Measurements from ENCODE around the gene DUSP2. TPM values are rescaled to one million over a fixed set of nuclear protein-coding genes. Genes with fewer than 3 reads are reported as not detected.

DUSP2 gene
- total RNA-seq, 2 experiments from 2014 or later = 311 to 313 TPM

DNA sequence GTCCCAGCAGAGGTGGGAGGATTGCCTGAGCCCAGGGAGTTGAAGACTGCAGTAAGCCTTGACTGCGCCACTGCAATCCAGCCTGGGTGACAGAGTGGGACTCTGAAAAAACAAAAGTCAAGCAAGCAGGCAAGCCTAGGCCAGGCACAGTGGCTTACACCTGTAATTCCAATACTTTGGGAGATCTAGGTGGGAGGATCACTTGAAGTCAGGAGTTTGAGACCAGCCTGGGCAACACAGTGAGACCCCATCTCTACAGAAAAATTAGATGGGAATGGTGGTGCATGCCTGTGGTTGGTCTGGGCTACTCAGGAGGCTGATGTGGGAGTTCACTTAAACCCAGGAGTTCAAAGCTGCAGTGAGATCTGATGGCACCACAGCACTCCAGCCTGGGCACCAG, 34.8 kb upstream of the DUSP2 start:
- ATAC-seq (no peak), DNase-seq (no peak)
- ChIA-PET POLR2A (interaction anchor here (1.0 to 3.3 kb wide), 4 partner anchors 11 to 41 kb away, joined by 5 to 17 read pairs (median 6); partner anchors contain the start of gene ASTL), CTCF (interaction anchor here (0.9 to 2.0 kb wide), 8 partner anchors 23 to 187 kb away, joined by 3 to 14 read pairs (median 5); partner anchors contain the start of gene ADRA2B)
- peaks cover 12% of the 10 kb centered on the region for H3K4me1 Mint-ChIP-seq (ENCODE audit: low read depth)
- no peaks in the 10 kb centered on the region for H3K27me3 Mint-ChIP-seq
- no peak overlapping the region for H3K4me3 Mint-ChIP-seq
- no peak overlapping the region for H3K27ac Mint-ChIP-seq
- intact Hi-C loops (cut with micrococcal nuclease) = no loop called here
- TF ChIP-seq, protein P1, sequence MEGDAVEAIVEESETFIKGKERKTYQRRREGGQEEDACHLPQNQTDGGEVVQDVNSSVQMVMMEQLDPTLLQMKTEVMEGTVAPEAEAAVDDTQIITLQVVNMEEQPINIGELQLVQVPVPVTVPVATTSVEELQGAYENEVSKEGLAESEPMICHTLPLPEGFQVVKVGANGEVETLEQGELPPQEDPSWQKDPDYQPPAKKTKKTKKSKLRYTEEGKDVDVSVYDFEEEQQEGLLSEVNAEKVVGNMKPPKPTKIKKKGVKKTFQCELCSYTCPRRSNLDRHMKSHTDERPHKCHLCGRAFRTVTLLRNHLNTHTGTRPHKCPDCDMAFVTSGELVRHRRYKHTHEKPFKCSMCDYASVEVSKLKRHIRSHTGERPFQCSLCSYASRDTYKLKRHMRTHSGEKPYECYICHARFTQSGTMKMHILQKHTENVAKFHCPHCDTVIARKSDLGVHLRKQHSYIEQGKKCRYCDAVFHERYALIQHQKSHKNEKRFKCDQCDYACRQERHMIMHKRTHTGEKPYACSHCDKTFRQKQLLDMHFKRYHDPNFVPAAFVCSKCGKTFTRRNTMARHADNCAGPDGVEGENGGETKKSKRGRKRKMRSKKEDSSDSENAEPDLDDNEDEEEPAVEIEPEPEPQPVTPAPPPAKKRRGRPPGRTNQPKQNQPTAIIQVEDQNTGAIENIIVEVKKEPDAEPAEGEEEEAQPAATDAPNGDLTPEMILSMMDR (IDR thresholded peaks at IDR 0.05) = no peak
- peaks cover 12% of the 10 kb centered on the region for H3K36me3 Mint-ChIP-seq (ENCODE audit: low read depth)
- no peaks in the 10 kb centered on the region for H3K9me3 Mint-ChIP-seq

DNA sequence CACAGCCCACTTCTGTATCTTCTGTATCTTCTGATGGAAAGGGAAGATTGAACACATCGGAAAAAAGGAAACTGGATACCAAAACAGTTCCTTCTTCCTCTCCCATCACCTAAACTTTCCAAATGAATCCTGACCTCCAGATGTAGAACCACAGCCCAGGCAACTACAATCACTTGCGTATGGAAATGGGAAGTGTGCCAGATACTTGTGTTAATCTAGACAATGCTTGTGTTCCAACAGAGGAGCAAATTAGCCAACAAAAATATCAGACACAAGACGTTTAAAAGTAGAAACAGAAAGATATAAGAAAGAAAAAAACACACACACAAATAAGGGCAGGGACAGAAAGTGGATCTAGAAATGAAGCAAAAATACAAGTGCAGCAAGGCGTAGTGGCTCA, 31.4 kb upstream of the DUSP2 start:
- POLR2A ChIA-PET = interaction anchor here (4.4 to 4.5 kb wide), 2 partner anchors 33 to 39 kb away, joined by 51 to 109 read pairs; partner anchors contain the start of genes ASTL and DUSP2
- Mint-ChIP-seq H3K9me3 (no peaks in the 10 kb centered on the region), H3K27me3 (no peaks in the 10 kb centered on the region), H3K4me1 (ENCODE audit: low read depth) (peaks cover 30% of the 10 kb centered on the region), H3K27ac (no peak overlapping the region), H3K36me3 (ENCODE audit: low read depth) (no peaks in the 10 kb centered on the region), H3K4me3 (no peak overlapping the region)
- CTCF ChIA-PET = interaction anchor here (1.0 to 10.4 kb wide), 5 partner anchors 9 to 154 kb away, joined by 3 to 540 read pairs (median 43); partner anchors contain the start of genes ADRA2B, ASTL and DUSP2
- DNase-seq (no peak), ATAC-seq (no peak)
- intact Hi-C loops (cut with micrococcal nuclease) = no loop called here
- TF ChIP-seq, protein P1 (IDR thresholded peaks at IDR 0.05) = no peak

DNA sequence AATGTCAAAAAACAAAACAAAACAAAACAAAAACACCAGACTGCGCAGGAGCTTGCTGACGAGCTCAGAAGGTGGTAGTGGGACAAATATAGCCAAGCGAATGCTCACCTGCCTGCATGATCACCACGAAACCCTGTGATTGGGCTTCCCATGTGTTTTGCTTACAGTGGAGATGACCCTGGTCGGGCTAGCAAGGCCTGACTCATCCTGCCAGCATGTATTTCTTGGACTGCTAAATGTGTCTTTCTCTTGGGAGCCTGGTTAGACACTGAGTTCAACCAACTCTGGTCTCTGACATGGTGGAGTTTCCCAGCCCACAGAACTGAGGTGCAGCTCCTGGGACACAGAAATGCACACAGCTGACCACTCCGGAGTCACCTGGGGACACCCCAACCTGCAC, 30.7 kb upstream of the DUSP2 start:
- ATAC-seq (no peak), DNase-seq (no peak)
- no peaks in the 10 kb centered on the region for H3K9me3 Mint-ChIP-seq
- TF ChIP-seq, protein P1 (IDR thresholded peaks at IDR 0.05) = no peak
- no peaks in the 10 kb centered on the region for H3K27me3 Mint-ChIP-seq
- intact Hi-C loops (cut with micrococcal nuclease) = no loop called here
- CTCF ChIA-PET = interaction anchor here (0.7 to 10.4 kb wide), 10 partner anchors 10 to 153 kb away, joined by 3 to 540 read pairs (median 26); partner anchors contain the start of genes ADRA2B, ASTL and DUSP2
- H3K27ac Mint-ChIP-seq = no peak overlapping the region
- POLR2A ChIA-PET = interaction anchor here (1.3 to 4.5 kb wide), 3 partner anchors 24 to 38 kb away, joined by 3 to 109 read pairs (median 51); partner anchors contain the start of genes ASTL and DUSP2
- peaks cover 27% of the 10 kb centered on the region for H3K4me1 Mint-ChIP-seq (ENCODE audit: low read depth)
- no peak overlapping the region for H3K4me3 Mint-ChIP-seq
- no peaks in the 10 kb centered on the region for H3K36me3 Mint-ChIP-seq (ENCODE audit: low read depth)

DNA sequence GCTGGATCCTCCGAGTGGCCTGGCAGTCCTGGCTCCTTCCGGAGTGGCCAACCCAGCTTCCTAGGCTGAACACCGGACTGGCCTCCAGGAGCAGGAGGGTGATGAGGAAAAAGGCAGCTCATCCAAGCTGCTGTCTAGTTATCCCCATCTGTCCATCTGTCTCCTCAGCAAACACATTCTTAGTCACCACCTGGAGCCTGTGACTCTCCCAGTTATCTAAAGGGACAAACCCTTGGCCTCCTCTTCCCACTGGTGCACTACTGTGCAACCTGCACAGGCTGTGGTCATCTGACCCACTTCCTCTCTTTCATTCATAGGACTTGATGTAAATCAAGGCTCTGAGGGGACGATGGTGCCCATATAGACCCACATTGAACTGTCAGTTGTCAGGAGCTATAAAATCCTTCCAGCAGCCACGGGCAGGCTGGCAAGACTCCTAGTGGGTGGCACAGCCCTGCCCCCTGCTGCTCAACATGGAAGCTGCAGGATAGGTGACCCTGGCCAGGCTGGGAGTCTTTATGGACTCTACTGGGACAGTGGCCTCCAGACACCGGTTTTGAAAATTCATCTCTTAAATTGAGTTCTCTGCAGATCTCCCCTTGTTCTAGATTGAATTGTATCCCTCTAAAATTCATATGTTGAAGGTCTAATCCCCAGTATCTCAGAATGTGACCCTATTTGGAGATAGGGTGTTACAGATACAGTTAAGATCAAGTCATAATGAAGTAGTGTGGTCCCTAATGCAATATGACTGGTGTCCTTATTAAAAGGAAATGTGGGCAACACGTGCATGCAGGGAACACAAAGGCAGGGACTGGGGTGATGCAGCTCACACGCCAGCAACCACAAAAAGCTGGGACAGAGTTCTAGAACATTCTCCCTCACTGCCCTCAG, 29.3 kb upstream of the DUSP2 start:
- intact Hi-C loops (cut with micrococcal nuclease) = loop anchor here (1.0 kb wide), 1 partner anchor 35 kb away; no protein-coding TSS in a partner anchor
- ChIA-PET CTCF (interaction anchor here (0.6 to 10.4 kb wide), 41 partner anchors 8 to 334 kb away, joined by 3 to 540 read pairs (median 7); partner anchors contain the start of genes ADRA2B, ANKRD36C, ASTL and CIAO1), POLR2A (interaction anchor here (0.6 to 4.5 kb wide), 13 partner anchors 10 to 64 kb away, joined by 3 to 109 read pairs (median 3); partner anchors contain the start of genes ASTL, DUSP2 and STARD7)
- DNase-seq (peak; percentile 92), ATAC-seq (peak; percentile 99)
- TF ChIP-seq, protein P1 (IDR thresholded peaks at IDR 0.05) = peak; percentile 91
- Mint-ChIP-seq H3K27me3 (no peaks in the 10 kb centered on the region), H3K27ac (peak overlapping the region; percentile 70), H3K4me3 (peak overlapping the region; percentile 29), H3K4me1 (ENCODE audit: low read depth) (peaks cover 25% of the 10 kb centered on the region), H3K9me3 (peaks cover 3% of the 10 kb centered on the region), H3K36me3 (ENCODE audit: low read depth) (no peaks in the 10 kb centered on the region)

Data from activated CD8-positive, alpha-beta T cell treated with anti-CD3 and anti-CD28 coated beads for 36 hours (primary cell).